HG03460 (cell line): ENCODE measurements around the gene SACS.

Source experiments
- ATAC-seq: cut with Tn5 transposase; IDR thresholded peaks from one replicate; pipeline ENCODE4 v1.9.1; 2021; ENCODE audit not compliant: unreplicated experiment

Gene SACS

GRCh38 chr13:23365652-23366051 is 67.8 kb downstream of the SACS start:
- no peak for ATAC-seq

- no peak for ATAC-seq
Measured at GRCh38 chr13:23359882-23360281, 73.6 kb downstream of the SACS start.

GRCh38 chr13:23357349-23357748 is 76.2 kb downstream of the SACS start:
- no peak for ATAC-seq

GRCh38 chr13:23356368-23356767 is 77.1 kb downstream of the SACS start:
- no peak for ATAC-seq

GRCh38 chr13:23354520-23354919 is 79.0 kb downstream of the SACS start:
- ATAC-seq, result no peak

- no peak for ATAC-seq
Measured at GRCh38 chr13:23352161-23352560, 81.3 kb downstream of the SACS start.

- no peak for ATAC-seq
Measured at GRCh38 chr13:23350009-23350408, 83.5 kb downstream of the SACS start.

- no peak for ATAC-seq
Measured at GRCh38 chr13:23349161-23349897, 84.2 kb downstream of the SACS start.

- no peak for ATAC-seq
Measured at GRCh38 chr13:23348262-23349127, 85.0 kb downstream of the SACS start.

- no peak for ATAC-seq
Measured at GRCh38 chr13:23347601-23348000, 85.9 kb downstream of the SACS start.

GRCh38 chr13:23344931-23345595 is 88.4 kb downstream of the SACS start:
- no peak for ATAC-seq

- no peak for ATAC-seq
Measured at GRCh38 chr13:23339225-23339624, 94.3 kb downstream of the SACS start.

- ATAC-seq, result no peak
Measured at GRCh38 chr13:23330356-23330755, 103.1 kb downstream of the SACS start.

GRCh38 chr13:23325191-23325590 is 108.3 kb downstream of the SACS start:
- no peak for ATAC-seq

- no peak for ATAC-seq
Measured at GRCh38 chr13:23323946-23324709, 109.4 kb downstream of the SACS start.

- ATAC-seq, result no peak
Measured at GRCh38 chr13:23322353-23323336, 110.9 kb downstream of the SACS start.

- peak; percentile 87 for ATAC-seq
Measured at GRCh38 chr13:23321535-23322241, 111.8 kb downstream of the SACS start.

- peak; percentile 12 for ATAC-seq
Measured at GRCh38 chr13:23320926-23321534, 112.5 kb downstream of the SACS start.

- no peak for ATAC-seq
Measured at GRCh38 chr13:23319883-23320224, 113.6 kb downstream of the SACS start.
